ENCODE data around the gene NCAPG2.
"Not testable (repeated sequence)": the region's sequence is repeated elsewhere in the genome, so short reads cannot be mapped to it uniquely, and the experiment has no call there.

The NCAPG2 gene

GRCh38 chr7:158664406-158664805 is 40.2 kb downstream of the NCAPG2 start:
- DNase-seq, result no peak

DNA sequence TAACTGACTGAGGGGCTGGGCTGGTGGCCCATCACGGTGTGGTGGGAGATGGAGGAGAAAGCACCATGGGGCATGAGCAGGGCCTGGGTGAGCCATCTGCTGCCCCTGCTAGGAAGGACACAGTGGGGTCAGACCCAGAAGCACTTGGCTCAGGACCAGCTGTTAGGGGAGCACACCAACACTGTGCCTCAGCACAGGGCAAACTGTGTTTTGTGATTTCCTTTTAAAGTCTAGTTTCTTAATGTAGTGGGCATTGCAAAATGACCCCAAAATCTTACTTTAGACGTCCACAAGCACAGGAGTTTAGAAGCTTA is 41.2 kb downstream of the NCAPG2 start:
- DNase-seq, result no peak

DNA sequence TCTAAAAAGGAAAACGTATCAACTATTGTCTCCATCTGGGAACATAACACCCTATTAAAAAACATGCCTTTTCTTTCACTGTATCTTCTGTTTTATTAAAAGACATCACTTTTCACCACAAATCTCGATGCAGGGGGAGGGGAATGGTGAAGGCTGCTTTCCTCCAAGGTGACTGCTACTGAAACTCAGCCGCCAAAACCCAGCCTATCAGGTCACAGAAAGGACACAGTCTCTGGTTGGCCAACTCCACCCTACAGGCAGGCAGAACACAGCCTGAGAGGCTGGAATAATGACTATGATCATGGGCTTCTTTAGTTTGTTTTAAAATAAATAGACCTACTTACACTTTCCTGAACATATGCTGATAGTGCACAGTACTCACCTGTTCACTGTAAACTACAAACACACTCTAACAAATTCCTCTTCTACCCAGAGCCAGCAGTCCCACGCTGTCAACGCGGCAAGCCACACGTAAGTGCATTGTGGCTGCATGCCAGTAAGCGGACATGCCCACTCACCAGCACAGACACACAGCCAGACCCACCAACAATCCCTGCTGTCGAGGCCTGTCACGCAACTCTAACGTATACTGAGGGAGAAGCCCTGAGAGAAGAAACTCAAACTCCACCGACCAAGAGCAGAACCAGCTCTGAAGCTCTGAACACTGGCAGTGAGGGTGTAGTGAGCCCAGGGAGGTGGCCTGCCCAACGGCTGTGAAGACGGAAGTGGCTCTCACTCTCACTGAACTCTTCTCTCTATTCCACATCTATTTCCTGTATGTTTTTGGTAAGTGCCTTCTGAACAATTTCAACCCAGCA is 41.8 kb downstream of the NCAPG2 start:
- no peak for DNase-seq

GRCh38 chr7:158658475-158658874 is 46.1 kb downstream of the NCAPG2 start:
- DNase-seq, result no peak

DNA sequence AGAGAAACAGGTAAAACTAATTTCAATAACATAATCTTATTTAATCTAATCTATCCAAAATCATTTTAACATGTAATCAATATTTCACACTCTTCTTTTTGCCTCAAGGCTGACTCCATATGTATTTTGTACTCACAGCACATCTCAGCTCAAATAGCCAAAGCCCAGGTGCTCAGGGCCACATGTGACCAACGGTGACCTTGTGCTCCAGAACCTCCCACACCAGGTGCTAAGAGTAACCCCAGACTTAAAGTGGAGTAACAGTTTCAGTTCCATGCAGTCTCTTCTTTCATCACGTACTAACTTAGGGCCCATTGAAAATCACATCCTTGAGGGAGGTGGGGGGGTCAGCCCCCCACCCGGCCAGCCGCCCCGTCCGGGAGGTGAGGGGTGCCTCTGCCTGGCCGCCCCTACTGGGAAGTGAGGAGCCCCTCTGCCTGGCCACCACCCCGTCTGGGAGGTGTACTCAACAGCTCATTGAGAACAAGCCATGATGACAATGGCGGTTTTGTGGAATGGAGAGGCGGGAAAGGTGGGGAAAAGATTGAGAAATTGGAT is 47.3 kb downstream of the NCAPG2 start:
- DNase-seq, result no peak

DNA sequence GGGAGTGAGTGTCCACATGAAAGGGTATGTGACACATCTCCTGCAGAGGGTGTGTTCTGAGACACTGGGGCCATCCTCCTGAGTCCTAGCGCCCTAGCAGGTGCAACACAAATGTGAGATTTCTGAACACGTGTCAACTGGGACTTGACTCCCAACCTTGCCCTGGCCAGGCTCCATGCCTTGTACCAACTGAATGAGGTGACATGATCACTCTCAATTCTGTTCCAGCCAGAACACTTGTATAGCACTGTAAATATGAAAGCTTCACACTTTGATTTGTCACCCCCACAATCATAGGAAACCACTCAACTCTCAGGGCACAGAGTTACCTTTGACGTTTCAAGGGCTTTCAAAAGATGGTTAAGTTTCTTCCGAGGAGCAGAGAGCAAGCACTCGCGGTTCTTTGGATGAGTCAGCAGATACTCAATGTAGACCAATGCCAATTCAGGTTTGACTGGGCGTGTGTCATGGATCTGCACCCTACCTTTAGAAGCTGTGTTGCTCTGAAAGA is 48.6 kb downstream of the NCAPG2 start:
- DNase-seq, result no peak

GRCh38 chr7:158655507-158655906 is 49.1 kb downstream of the NCAPG2 start:
- no peak for DNase-seq

DNA sequence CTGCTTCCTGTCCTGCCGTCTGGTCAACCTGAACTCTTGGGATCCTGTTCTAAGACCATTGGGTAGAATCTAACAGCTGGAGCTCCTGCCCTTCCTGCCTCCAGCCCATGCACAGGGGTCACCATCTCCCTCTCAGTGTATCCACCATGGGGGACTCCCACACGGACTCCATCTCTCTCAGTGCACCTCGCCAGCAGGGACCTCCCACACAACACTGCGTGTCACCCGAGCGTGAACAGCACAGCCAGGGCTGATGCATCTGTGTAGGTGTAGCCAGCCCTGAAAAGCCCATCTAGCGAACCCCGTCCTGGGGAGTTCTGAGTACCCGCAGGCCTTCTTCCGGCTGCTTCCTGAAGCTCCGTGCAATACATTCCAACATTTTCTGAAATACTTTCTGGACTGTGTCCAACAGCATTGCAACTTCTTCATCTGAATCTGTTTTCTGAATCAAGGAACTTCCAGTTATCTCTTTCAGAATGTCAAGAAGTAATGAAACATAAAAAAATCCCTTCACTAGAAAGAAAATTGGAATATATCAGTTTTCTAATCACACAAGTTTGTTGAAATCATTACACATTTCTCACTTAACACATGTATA is 52.5 kb downstream of the NCAPG2 start:
- DNase-seq, result no peak

GRCh38 chr7:158650821-158651225 is 53.8 kb downstream of the NCAPG2 start:
- DNase-seq, result no peak

DNA sequence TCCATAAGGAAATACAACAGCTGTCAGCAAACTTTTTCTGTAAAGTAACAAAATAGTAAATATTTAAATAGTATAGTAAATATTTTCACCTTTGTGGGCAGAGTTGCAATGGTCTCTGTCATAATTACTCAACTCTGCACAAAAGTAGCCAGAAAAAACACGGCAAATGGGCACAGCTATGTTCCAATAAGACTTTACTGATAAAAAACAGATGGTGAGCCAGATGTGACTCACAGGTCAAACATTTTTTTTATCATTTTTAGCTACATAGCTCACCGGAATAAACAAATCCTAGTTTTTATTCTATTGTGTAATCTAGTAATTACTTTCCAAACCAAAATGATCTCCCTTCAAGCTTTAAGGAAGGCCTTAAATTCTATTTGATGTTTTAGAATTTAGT is 55.3 kb downstream of the NCAPG2 start:
- no peak for DNase-seq

GRCh38 chr7:158648787-158649186 is 55.8 kb downstream of the NCAPG2 start:
- DNase-seq, result no peak

- DNase-seq, result no peak
These were observed 56.4 kb downstream of the NCAPG2 start for GRCh38 chr7:158648168-158648567.

GRCh38 chr7:158647475-158647792 is 57.2 kb downstream of the NCAPG2 start:
- no peak for DNase-seq

- peak; percentile 6 for DNase-seq
These were observed 57.7 kb downstream of the NCAPG2 start for GRCh38 chr7:158646766-158647474.

- DNase-seq, result no peak
These were observed 58.8 kb downstream of the NCAPG2 start for GRCh38 chr7:158645842-158646241.

DNA sequence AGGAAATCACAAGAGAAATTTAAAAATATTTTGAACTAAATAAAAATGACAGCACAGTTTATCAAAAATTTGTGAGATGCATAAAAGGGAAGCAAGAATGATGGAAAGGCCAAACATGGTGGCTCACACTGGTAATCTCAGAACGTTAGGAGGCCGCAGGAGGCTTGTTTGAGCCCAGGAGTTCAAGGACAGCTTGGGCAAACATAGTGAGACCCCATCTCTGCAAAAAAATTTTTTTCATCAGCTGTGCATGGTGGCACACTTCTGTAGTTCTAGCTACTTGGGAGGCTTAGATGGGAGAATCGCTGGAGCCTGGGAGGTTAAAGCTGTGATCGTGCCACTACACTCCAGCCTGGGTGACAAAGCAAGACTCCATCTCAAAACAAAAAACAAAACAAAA is 62.5 kb downstream of the NCAPG2 start:
- DNase-seq, result no peak

DNA sequence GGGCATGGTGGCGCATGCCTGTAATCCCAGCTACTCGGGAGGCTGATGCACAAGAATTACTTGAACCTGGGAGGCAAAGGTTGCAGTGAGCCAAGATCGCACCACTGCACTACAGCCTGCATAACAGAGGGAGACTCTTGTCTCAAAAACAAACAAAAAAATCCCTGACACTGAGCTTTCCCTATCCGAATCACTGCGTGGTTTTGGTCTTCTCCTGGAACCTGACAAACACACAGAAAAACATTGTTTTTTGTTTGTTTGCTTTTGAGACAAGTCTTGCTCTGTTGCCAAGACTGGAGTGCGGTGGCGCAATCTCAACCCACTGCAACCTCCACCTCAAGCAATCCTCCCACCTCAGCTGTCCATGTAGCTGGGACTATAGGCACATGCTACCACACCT is 66.6 kb downstream of the NCAPG2 start:
- no peak for DNase-seq

DNA sequence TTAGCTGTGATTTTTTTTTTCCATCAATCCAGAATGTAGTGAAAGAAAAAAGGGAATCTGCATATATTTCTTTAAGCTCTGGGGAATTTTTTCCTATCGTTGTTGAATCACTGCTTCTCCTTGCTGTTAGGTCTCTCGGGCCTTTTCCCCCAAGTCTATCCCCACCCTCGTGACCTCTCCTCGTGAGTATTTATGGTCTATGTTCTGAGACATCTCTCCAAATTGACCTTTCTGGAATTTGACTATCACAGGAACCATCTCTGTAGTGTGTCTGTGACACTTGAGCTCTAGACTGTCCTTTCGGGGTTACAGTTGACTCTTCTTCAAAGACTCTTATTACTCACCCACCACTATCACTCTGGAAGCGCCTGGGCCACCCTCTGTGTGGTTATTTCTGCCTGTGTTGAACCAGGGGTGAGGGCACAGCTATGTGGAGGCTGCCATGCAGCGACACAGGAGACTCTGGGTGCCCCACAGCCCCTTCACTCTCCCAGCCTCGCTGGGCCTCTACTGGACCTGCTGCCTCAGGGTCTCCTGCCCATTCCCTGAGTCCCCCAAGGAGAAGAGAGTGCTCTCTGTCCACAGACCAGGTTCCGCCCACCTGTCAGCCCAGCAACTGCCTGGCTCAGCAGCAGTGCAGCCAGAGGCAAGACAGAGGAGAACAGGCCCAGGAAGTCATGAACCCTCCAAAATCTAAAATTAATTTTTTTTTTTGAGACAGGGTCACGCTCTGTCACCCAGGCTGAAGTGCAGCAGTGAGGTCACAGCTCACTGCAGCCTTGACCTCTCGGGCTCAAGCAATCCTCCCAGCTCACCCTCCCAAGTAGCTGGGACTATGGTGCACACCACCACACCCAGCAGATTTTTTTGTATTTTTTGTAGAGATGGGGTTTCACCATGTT is 71.3 kb downstream of the NCAPG2 start:
- no peak for DNase-seq

DNA sequence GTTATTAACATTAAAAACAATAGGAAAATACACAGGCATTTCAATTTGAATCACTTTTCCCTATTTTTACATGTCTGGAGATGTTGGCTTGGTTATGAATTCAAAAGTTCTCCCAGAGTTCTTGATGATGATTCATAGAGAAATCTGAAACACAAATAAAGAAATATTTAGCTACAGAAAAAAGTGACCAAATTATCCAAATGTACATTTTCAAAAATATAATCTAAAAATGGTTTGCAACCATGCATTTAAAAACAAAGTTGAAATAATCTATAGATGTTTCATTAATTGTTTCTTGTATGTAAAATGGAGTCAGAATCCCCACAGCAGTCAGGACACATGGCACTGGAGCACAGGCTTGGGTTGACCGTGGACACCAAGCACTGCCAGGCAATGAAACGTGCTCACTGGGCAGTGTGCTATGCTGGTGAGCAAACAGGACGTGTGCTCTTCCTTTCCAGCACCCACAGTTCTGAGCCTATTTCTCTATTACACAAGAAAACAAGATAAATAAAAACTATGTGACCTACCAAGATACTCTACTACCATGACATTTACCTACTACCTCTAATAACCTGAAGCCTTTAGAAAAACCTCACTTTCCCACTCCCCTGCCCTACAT is 72.9 kb downstream of the NCAPG2 start:
- DNase-seq, result no peak

GRCh38 chr7:158626289-158626688 is 78.3 kb downstream of the NCAPG2 start:
- DNase-seq, result not testable (repeated sequence)

GRCh38 chr7:158623241-158623640 is 81.4 kb downstream of the NCAPG2 start:
- DNase-seq, result no peak

GRCh38 chr7:158620839-158621441 is 83.7 kb downstream of the NCAPG2 start:
- DNase-seq, result no peak
